HG03439 (cell line): ENCODE data around the gene NRIP1.
"Not testable (repeated sequence)": the region's sequence is repeated elsewhere in the genome, so short reads cannot be mapped to it uniquely, and the experiment has no call there.

ENCODE experiments used
- ATAC-seq: cut with Tn5 transposase; IDR thresholded peaks from one replicate; pipeline ENCODE4 v1.9.1; 2021; ENCODE audit warnings: mild to moderate bottlenecking, moderate library complexity; ENCODE audit not compliant: unreplicated experiment

Gene NRIP1

DNA sequence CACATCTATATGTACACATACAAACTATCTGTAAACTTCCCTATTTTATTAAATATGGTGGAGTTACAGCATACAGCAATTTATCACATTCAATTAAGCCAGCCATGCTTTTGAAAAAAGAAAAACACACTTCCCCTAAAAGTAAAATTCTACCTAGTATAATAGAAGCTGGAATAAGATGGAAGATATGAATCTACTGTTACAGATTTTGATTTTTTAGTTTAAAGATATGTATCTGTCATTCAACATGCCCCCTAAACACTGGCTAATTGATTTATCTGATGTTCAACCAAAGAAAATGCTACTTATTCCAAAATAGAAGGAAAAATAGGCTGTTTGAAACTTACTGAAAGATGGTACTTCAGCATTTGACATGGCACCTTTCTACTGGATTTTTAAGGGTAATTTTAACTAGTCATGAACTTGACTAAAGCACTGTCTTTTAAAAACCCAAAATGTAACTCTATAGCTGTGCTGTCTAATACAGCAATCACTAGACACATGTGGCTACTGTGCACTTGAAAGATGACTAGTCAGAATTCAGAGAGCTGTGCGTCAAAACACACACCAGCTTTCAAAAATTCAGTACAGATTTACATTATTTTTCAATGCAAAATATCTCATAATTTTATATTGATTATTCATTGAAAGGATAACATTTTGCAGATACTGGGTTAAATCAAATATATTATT lies 25.0 kb downstream of the NRIP1 start:
- no peak for ATAC-seq

DNA sequence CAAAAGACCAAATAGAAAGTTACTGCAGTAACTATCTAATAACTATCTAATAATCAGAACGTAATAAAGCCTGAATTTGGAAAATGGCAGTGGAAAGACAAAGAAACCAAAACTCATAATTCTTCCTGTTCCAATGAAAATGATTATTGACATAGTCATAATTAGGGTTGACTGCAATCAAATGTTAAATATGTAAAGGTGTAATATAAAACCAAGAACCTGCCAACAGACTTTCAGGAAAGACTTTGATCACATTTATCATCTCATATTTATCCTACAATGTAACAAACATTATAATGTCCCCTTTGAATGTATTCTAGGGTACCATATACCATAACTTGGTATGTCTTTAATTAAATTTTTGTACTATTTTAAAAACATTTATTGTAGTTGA lies 26.9 kb downstream of the NRIP1 start:
- ATAC-seq, result no peak

GRCh38 chr21:15037095-15037899 lies 27.5 kb downstream of the NRIP1 start:
- no peak for ATAC-seq

DNA sequence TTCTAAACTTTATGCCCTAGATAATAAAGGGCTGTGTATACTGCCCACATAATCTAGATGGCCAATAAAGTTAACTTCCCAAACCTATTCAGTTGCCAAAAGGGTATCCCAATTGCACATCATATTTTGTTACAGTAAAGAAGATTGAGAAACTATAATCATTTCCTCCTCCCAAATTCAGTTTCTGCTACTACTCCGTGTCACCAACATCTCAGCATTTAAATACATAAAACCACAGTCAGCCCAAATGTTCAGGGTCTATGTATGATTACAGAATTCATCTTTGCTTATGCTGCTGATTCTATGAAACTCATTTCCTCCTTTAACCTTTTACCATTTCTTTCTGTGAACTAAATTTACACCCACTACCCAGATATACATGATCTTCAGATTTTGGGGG lies 28.6 kb downstream of the NRIP1 start:
- ATAC-seq, result no peak

DNA sequence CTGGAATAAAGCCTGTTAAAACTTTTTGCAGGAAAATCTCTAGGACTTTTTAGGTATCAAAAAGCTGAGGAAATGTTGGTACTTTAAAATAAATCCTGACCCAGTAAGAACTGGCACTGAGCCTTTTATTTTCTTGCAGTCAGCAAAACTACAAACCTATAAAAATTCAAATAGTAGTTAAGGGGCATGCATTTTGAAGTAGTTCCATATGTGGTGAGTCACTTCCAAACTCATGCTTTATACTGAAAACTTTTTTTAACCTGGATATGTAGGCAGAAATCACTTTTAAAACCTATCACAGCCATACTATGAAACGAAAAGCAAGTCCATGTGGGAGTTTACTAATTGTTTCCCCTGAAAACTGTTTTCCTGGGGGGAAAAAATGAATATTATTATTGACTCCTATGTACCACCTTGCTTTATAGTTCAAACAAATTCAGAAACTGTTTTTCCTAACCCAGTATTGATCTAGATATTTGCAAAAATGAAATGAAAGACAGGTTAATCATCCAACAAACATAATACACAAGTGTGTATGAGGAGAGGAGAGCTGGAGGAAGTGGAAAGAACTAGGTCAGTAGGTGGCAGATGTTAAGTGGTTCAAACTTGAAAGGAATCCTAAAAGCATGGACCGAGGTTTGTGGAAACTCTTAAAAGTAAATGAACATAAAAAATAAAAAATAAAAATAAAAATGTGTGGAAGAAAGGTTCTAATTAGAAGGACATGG lies 30.5 kb downstream of the NRIP1 start:
- no peak for ATAC-seq

DNA sequence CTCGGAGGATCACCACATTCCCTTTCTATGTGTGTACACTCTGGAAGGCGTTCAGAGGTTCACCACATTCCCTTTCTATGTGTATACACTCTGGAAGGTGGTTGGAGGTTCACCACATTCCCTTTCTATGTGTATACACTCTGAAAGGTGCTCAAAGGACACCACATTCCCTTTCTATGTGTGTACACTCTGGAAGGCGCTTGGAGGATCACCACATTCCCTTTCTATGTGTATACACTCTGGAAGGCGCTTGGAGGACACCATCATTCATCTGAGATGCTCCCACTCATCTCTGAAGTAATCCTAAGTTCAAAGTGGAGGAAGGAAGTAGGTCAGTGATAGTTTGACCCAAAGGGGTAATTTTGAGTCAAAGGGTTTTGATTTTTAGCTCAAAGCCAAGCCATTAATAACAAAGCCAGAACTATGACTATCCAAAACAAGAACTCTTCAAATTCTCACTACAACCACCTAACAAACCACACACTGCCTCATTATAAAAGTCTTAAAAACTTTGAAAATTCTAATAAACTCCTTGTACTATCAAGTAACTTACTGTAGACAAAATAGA lies 32.9 kb downstream of the NRIP1 start:
- ATAC-seq, result no peak

DNA sequence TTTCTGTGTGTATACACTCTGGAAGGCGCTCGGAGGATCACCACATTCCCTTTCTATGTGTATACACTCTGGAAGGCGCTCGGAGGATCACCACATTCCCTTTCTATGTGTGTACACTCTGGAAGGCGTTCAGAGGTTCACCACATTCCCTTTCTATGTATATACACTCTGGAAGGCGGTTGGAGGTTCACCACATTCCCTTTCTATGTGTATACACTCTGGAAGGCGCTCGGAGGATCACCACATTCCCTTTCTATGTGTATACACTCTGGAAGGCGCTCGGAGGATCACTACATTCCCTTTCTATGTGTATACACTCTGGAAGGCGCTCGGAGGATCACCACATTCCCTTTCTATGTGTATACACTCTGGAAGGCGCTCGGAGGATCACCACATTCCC lies 33.4 kb downstream of the NRIP1 start:
- ATAC-seq, result not testable (repeated sequence)

DNA sequence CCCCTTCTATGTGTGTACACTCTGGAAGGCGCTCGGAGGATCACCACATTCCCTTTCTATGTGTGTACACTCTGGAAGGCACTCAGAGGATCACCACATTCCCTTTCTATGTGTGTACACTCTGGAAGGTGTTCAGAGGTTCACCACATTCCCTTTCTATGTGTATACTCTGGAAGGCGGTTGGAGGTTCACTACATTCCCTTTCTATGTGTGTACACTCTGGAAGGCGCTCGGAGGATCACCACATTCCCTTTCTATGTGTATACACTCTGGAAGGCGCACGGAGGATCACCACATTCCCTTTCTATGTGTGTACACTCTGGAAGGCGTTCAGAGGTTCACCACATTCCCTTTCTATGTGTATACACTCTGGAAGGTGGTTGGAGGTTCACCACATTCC lies 33.9 kb downstream of the NRIP1 start:
- not testable (repeated sequence) for ATAC-seq

DNA sequence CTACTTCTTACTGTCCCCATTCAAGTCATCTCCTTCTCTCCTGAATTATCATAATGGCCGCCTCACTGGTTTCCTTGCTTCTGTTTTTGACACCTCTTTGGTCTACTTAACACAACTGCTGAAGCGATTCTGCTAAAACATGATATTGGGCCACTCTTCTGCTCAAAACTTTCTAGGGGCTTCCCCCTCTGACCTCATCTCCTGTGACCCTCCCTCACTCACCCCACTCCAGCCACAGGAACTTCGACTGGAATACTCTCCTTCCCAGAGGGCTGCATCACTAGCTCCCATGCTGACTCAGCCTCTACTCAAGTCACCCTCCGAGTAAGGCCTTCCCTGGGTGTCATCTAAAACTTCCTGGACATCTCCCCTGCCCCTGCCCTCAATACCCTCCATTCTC lies 35.7 kb downstream of the NRIP1 start:
- ATAC-seq, result no peak

- no peak for ATAC-seq
Observed at GRCh38 chr21:15028186-15028585, 36.6 kb downstream of the NRIP1 start.

GRCh38 chr21:15027056-15027455 lies 37.7 kb downstream of the NRIP1 start:
- no peak for ATAC-seq

GRCh38 chr21:15026370-15026769 lies 38.4 kb downstream of the NRIP1 start:
- no peak for ATAC-seq

DNA sequence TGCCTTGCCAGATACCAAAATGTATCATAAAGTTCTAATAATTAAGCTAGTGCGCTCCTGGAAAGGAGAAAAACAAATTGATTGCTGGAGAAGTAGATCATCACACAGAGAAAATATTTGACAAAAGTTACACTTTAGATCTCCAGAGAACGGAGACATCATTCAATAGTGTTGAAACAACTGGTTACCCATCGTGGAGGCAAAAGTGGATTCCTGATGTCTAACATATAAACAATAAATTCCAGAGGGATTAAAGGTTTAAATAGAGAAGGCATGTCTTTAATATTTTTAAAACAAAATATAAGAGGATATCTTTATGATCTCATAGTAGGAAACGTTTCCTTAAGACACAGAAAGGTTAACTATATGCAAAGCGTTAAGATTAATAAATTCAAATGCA lies 41.0 kb downstream of the NRIP1 start:
- ATAC-seq, result no peak

GRCh38 chr21:15022608-15023261 lies 42.1 kb downstream of the NRIP1 start:
- ATAC-seq, result no peak

GRCh38 chr21:15020797-15021196 lies 44.0 kb downstream of the NRIP1 start:
- ATAC-seq, result no peak

DNA sequence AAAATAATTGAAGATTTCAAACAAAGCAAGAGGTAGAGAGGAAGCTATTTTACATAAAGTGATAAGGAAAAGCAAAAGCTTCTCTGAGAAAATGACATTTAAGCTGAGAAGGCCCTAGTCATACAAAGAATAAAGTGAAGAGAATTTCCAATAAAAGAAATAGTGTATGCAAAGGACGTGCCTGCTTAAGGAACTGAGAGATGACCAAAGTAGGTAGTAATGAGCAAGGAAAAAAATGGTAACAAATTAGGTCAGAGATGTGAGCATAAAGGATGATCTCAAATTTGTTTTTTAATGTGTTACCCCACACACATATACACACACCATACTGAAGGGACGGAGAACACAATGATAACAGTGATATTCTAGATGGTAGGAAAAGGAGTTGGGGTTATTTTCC lies 46.4 kb downstream of the NRIP1 start:
- ATAC-seq, result no peak

DNA sequence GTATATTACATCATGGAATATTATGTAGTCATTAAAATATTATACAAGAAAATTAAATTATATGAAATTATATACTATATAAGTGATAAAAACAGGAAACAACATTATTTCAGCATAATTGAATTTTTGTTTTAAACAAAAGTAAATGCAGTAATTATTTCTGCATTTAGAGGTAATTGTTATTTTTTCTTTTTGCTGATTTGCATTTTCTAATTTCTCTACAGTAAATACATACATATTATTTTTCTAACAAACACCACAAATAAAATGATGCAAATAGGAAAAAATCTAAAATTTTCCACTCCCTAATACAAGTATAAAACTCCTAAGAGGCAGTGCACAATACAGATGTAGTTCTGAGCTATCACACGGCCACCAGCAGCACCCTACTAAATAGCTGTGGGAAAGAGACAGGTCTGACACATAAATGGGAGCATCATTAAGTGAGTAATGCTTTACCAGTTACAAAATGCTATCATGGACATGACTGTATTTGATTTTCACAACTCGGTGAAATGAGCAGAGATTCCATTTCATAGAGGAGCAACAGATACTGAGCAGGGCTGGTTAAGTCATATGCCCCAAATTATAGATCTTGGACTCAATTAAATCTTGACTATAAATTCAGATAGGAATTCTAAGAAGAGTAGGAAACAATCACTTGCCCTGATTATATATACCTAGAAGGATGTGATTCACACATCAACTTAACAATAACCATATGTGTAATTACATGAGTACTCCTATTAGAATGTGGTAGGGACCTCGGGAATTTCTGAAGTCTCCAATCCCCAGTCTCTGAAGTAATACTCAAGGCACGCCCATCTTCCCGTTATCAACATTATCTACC lies 49.0 kb downstream of the NRIP1 start:
- ATAC-seq, result no peak

- no peak for ATAC-seq
Observed at GRCh38 chr21:15014221-15014620, 50.6 kb downstream of the NRIP1 start.

DNA sequence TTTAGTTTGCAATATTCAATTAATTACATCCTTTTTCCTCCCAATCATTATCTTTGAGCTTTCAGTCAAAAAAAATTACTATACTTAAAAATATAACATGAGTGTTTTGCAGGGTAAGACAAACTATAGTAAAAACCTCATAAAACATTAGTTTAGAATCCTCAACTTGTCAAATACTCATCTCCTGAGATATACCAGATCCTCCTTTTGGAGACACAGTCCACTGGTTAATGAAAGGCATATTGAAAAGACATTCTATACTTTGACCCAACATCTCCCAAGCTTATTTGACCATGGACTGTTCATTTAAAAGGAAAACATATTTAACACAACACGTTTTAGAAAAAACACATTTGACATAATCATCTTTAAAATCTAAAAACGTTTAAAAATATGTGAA lies 52.8 kb downstream of the NRIP1 start:
- ATAC-seq, result no peak

DNA sequence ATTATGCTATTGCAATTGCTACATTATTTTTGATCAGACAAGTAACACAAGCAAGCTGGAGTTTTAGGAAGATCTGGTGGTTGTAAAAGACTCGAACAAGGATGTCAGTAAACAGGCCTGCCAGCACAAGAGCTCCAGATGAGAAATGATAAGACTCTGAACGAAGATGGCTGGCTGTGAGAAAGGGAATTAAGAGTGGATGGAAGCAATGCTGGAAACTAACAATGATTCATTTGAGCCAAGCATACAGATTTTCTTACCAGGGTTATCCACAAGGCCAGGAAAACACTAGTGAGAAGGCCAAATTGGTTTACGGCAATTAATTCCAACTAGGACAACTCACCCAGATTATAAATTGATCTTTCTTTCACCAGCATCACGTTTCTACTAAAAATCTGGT lies 54.2 kb downstream of the NRIP1 start:
- ATAC-seq, result no peak
